H1 (cell line): ENCODE results near the gene BCHE.

Experiments
- EGR1 ChIP-seq: IDR thresholded peaks from 2 replicates; pipeline ENCODE4 v1.6.1; 2011; ENCODE audit warnings: low read depth, low read length, borderline replicate concordance
- EP300 ChIP-seq, 2 experiments: IDR thresholded peaks; 1 replicate in 1 of 2; 2 replicates in 1 of 2; pipeline ENCODE4 v1.6.1; 2011 to 2012; ENCODE audit warnings: low read depth in 2 of 2, low read length in 2 of 2, mild to moderate bottlenecking in 2 of 2, borderline replicate concordance in 1 of 2, inconsistent platforms in 1 of 2, moderate library complexity in 1 of 2
- POLR2A ChIP-seq, 2 experiments: IDR thresholded peaks; 1 replicate in 1 of 2; 2 replicates in 1 of 2; pipeline ENCODE4 v1.6.1; 2011; ENCODE audit warnings: low read depth in 2 of 2, low read length in 2 of 2, mild to moderate bottlenecking in 2 of 2; ENCODE audit errors: control extremely low read depth in 1 of 2
- SIN3A ChIP-seq, 2 experiments: IDR thresholded peaks in 1 of 2; conservative IDR thresholded peaks in 1 of 2; 2 replicates each; pipeline ENCODE4 v1.6.1; 2011 to 2012; ENCODE audit warnings: low read length in 2 of 2, improper control_type of control experiment in 1 of 2, low read depth in 1 of 2, mild to moderate bottlenecking in 1 of 2
- TF ChIP-seq, protein P1 (sequence below), 3 experiments: IDR thresholded peaks; 1 replicate in 2 of 3; 2 replicates in 1 of 3; pipeline versions ENCODE4 v1.5.1 to v1.6.1; 2011; ENCODE audit warnings: low read length in 3 of 3, mild to moderate bottlenecking in 3 of 3, inconsistent platforms in 2 of 3, low read depth in 1 of 3, moderate library complexity in 1 of 3; ENCODE audit not compliant: insufficient read depth in 1 of 3; ENCODE audit errors: control extremely low read depth in 1 of 3

GRCh38 chr3:165753560-165753959 is 83.7 kb downstream of the BCHE start:
- no peak for TF ChIP-seq POLR2A (IDR thresholded peaks at IDR 0.05; ENCODE audit: control extremely low read depth in 1 of 2, low read depth in 2 of 2, low read length in 2 of 2)
- TF ChIP-seq, protein P1, sequence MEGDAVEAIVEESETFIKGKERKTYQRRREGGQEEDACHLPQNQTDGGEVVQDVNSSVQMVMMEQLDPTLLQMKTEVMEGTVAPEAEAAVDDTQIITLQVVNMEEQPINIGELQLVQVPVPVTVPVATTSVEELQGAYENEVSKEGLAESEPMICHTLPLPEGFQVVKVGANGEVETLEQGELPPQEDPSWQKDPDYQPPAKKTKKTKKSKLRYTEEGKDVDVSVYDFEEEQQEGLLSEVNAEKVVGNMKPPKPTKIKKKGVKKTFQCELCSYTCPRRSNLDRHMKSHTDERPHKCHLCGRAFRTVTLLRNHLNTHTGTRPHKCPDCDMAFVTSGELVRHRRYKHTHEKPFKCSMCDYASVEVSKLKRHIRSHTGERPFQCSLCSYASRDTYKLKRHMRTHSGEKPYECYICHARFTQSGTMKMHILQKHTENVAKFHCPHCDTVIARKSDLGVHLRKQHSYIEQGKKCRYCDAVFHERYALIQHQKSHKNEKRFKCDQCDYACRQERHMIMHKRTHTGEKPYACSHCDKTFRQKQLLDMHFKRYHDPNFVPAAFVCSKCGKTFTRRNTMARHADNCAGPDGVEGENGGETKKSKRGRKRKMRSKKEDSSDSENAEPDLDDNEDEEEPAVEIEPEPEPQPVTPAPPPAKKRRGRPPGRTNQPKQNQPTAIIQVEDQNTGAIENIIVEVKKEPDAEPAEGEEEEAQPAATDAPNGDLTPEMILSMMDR (IDR thresholded peaks at IDR 0.05; ENCODE audit: control extremely low read depth in 1 of 3, insufficient read depth in 1 of 3, low read depth in 1 of 3, low read length in 3 of 3) = no peak
- no peak for TF ChIP-seq EGR1
- TF ChIP-seq SIN3A (conservative IDR thresholded peaks at IDR 0.05 in 1 of 2, IDR thresholded peaks at IDR 0.05 in 1 of 2; ENCODE audit: low read depth in 1 of 2, low read length in 2 of 2) = no peak
- no peak for TF ChIP-seq EP300 (IDR thresholded peaks at IDR 0.05; ENCODE audit: borderline replicate concordance in 1 of 2, low read depth in 2 of 2, low read length in 2 of 2)
